MM.1S (cell line): ENCODE data around the gene TUBD1.

Source experiments
- DNase-seq: peaks from one replicate; pipeline ENCODE4 v3.0.0-alpha.2; 2015
- H2AFZ ChIP-seq: fragments of 300-600 bp; sonication (generic); 2 replicates; pipeline ENCODE4 v1.6.0; 2016; ENCODE audit warnings: antibody characterized with exemption, low read length
- H3F3A ChIP-seq: fragments of 300-600 bp; sonication (generic); 2 replicates; pipeline ENCODE4 v1.6.1; 2016; ENCODE audit warnings: mild to moderate bottlenecking, antibody characterized with exemption, low read length, moderate library complexity, mixed read lengths; ENCODE audit not compliant: insufficient read depth
- H3K27ac ChIP-seq: fragments of 300-600 bp; sonication (generic); 2 replicates; pipeline ENCODE4 v1.5.1; 2016; ENCODE audit warnings: mild to moderate bottlenecking, low read length
- H3K27me3 ChIP-seq: fragments of 300-600 bp; sonication (generic); replicated peaks from 2 replicates; pipeline ENCODE4 v1.6.0; 2016; ENCODE audit warnings: low read length; ENCODE audit not compliant: insufficient read depth
- H3K36me3 ChIP-seq: fragments of 300-600 bp; sonication (generic); replicated peaks from 2 replicates; pipeline ENCODE4 v1.6.1; 2016; ENCODE audit warnings: mild to moderate bottlenecking, low read length, mixed read lengths; ENCODE audit not compliant: insufficient read depth
- H3K4me1 ChIP-seq: fragments of 300-600 bp; sonication (generic); 2 replicates; pipeline ENCODE4 v1.6.1; 2016; ENCODE audit warnings: low read length, mixed read lengths
- H3K4me2 ChIP-seq: fragments of 300-600 bp; sonication (generic); 2 replicates; pipeline ENCODE4 v1.6.0; 2016; ENCODE audit warnings: low read depth, low read length
- H3K4me3 ChIP-seq: fragments of 300-600 bp; sonication (generic); 2 replicates; pipeline ENCODE4 v1.5.1; 2016; ENCODE audit warnings: low read length, mixed read lengths
- H3K79me2 ChIP-seq: fragments of 300-600 bp; sonication (generic); 2 replicates; pipeline ENCODE4 v1.6.1; 2016; ENCODE audit warnings: mixed run types, low read length, mixed read lengths
- H3K9ac ChIP-seq: fragments of 300-600 bp; sonication (generic); 2 replicates; pipeline ENCODE4 v1.6.1; 2016; ENCODE audit warnings: low read length, mixed read lengths
- H3K9me2 ChIP-seq: fragments of 300-600 bp; sonication (generic); replicated peaks from 2 replicates; pipeline ENCODE4 v1.6.1; 2016; ENCODE audit warnings: mild to moderate bottlenecking, low read length, mixed read lengths; ENCODE audit not compliant: insufficient read depth
- H3K9me3 ChIP-seq: fragments of 300-600 bp; sonication (generic); replicated peaks from 2 replicates; pipeline ENCODE4 v1.6.1; 2016; ENCODE audit warnings: mild to moderate bottlenecking, low read length, mixed read lengths; ENCODE audit not compliant: insufficient read depth
- H4K20me1 ChIP-seq: fragments of 300-600 bp; sonication (generic); 2 replicates; pipeline ENCODE4 v1.6.1; 2016; ENCODE audit warnings: mild to moderate bottlenecking, low read length, moderate library complexity, mixed read lengths; ENCODE audit not compliant: insufficient read depth
- CTCF ChIP-seq: fragments of 300-600 bp; sonication (generic); IDR thresholded peaks from 2 replicates; pipeline ENCODE4 v1.5.1; 2016; ENCODE audit warnings: antibody characterized with exemption, low read length, mixed read lengths
- EZH2 ChIP-seq: fragments of 300-600 bp; sonication (generic); optimal IDR thresholded peaks from 2 replicates; pipeline ENCODE3; 2017; ENCODE audit warnings: low read depth, mild to moderate bottlenecking, antibody characterized with exemption, low read length, mixed read lengths
- EZH2phosphoT487 ChIP-seq: fragments of 300-600 bp; sonication (generic); IDR thresholded peaks from 2 replicates; pipeline ENCODE4 v1.6.1; 2018; ENCODE audit warnings: antibody characterized with exemption, low read length

TUBD1 gene

DNA sequence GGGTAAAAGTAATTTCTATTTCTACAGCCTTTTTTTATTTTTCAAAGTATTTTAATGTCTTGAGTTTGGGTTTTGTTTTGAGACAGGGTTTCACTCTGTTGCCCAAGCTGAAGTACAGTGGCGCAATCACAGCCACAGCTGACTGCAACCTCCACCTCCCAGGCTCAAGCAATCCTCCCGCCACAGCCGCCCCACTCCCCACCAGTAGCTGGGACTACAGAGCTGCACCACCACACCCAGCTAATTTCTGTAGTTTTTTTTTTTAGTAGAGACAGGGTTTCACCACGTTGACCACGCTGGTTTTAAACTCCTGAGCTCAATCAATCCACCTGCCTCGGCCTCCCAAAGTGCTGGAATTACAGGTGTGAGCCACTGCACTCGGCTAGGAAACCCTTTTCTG, 44.0 kb downstream of the TUBD1 start:
- peak; percentile 49 for DNase-seq
- Histone ChIP-seq H3K4me3 (no peak overlapping the region), H3K4me2 (no peak overlapping the region), H3F3A (peaks cover 40% of the 10 kb centered on the region), H2AFZ (no peak overlapping the region), H3K27me3 (no peaks in the 10 kb centered on the region), H4K20me1 (no peaks in the 10 kb centered on the region), H3K36me3 (no peaks in the 10 kb centered on the region), H3K9ac (no peak overlapping the region), H3K9me3 (no peaks in the 10 kb centered on the region), H3K27ac (no peak overlapping the region), H3K4me1 (peaks cover 35% of the 10 kb centered on the region), H3K9me2 (no peaks in the 10 kb centered on the region), H3K79me2 (no peaks in the 10 kb centered on the region)
- TF ChIP-seq EZH2 (no peak), EZH2phosphoT487 (no peak), CTCF (no peak)

- no peak overlapping the region for H3K9ac ChIP-seq
- no peak overlapping the region for H3K27ac ChIP-seq
- no peaks in the 10 kb centered on the region for H4K20me1 ChIP-seq
- no peaks in the 10 kb centered on the region for H3K79me2 ChIP-seq
- no peak overlapping the region for H2AFZ ChIP-seq
- DNase-seq = no peak
- no peaks in the 10 kb centered on the region for H3K27me3 ChIP-seq
- peaks cover 35% of the 10 kb centered on the region for H3K4me1 ChIP-seq
- TF ChIP-seq CTCF (no peak), EZH2 (no peak), EZH2phosphoT487 (no peak)
- no peaks in the 10 kb centered on the region for H3K9me3 ChIP-seq
- H3F3A ChIP-seq = peaks cover 40% of the 10 kb centered on the region
- no peak overlapping the region for H3K4me2 ChIP-seq
- H3K9me2 ChIP-seq = no peaks in the 10 kb centered on the region
- no peak overlapping the region for H3K4me3 ChIP-seq
- H3K36me3 ChIP-seq = no peaks in the 10 kb centered on the region
These were observed 44.4 kb downstream of the TUBD1 start for GRCh38 chr17:59848385-59848668.

- Histone ChIP-seq H3K79me2 (no peaks in the 10 kb centered on the region), H3K27me3 (no peaks in the 10 kb centered on the region), H2AFZ (peak overlapping the region; percentile 46), H3F3A (peaks cover 35% of the 10 kb centered on the region), H3K9me3 (no peaks in the 10 kb centered on the region), H3K36me3 (no peaks in the 10 kb centered on the region), H4K20me1 (no peaks in the 10 kb centered on the region), H3K27ac (peak overlapping the region; percentile 93), H3K4me1 (peaks cover 31% of the 10 kb centered on the region), H3K9ac (peak overlapping the region; percentile 56), H3K9me2 (no peaks in the 10 kb centered on the region), H3K4me2 (peak overlapping the region; percentile 63), H3K4me3 (peak overlapping the region; percentile 13)
- no peak for TF ChIP-seq EZH2phosphoT487
- TF ChIP-seq EZH2 = no peak
- TF ChIP-seq CTCF = no peak
- peak; percentile 84 for DNase-seq
These were observed 46.2 kb downstream of the TUBD1 start for GRCh38 chr17:59846394-59847165.
